ENCODE data around the gene PTGDS. TPM values are rescaled to one million over a fixed set of nuclear protein-coding genes. Genes with fewer than 3 reads are reported as not detected.

Gene PTGDS
- total RNA-seq, 1 experiment from 2014 or later, result not detected

- BruUV-seq (replicated peaks), result no TSS peak
- H3K36me3 Mint-ChIP-seq (ENCODE audit: insufficient read depth, unreplicated experiment), result peaks cover 55% of the 10 kb centered on the region
- no peak overlapping the region for H3K27ac Mint-ChIP-seq (ENCODE audit: unreplicated experiment)
- H3K27me3 Mint-ChIP-seq (ENCODE audit: unreplicated experiment), result no peaks in the 10 kb centered on the region
- intact Hi-C loops (cut with micrococcal nuclease; ENCODE audit: unreplicated experiment), result no loop called here
- peaks cover 8% of the 10 kb centered on the region for H3K4me1 Mint-ChIP-seq (ENCODE audit: low read depth, unreplicated experiment)
- H3K9me3 Mint-ChIP-seq (ENCODE audit: low read depth, unreplicated experiment), result no peaks in the 10 kb centered on the region
- CTCF ChIA-PET, result interaction anchor here (0.8 to 2.3 kb wide), 10 partner anchors 18 to 272 kb away, joined by 3 to 47 read pairs (median 5); partner anchors contain the start of genes FUT7, NPDC1 and PAXX
- no peak overlapping the region for H3K4me3 Mint-ChIP-seq (ENCODE audit: low read depth, unreplicated experiment)
- DNase-seq, result no peak
- TF ChIP-seq, protein P1, sequence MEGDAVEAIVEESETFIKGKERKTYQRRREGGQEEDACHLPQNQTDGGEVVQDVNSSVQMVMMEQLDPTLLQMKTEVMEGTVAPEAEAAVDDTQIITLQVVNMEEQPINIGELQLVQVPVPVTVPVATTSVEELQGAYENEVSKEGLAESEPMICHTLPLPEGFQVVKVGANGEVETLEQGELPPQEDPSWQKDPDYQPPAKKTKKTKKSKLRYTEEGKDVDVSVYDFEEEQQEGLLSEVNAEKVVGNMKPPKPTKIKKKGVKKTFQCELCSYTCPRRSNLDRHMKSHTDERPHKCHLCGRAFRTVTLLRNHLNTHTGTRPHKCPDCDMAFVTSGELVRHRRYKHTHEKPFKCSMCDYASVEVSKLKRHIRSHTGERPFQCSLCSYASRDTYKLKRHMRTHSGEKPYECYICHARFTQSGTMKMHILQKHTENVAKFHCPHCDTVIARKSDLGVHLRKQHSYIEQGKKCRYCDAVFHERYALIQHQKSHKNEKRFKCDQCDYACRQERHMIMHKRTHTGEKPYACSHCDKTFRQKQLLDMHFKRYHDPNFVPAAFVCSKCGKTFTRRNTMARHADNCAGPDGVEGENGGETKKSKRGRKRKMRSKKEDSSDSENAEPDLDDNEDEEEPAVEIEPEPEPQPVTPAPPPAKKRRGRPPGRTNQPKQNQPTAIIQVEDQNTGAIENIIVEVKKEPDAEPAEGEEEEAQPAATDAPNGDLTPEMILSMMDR (IDR thresholded peaks at IDR 0.05; ENCODE audit: unreplicated experiment), result no peak
Observed at GRCh38 chr9:136947028-136947891, 30.0 kb upstream of the PTGDS start.

DNA sequence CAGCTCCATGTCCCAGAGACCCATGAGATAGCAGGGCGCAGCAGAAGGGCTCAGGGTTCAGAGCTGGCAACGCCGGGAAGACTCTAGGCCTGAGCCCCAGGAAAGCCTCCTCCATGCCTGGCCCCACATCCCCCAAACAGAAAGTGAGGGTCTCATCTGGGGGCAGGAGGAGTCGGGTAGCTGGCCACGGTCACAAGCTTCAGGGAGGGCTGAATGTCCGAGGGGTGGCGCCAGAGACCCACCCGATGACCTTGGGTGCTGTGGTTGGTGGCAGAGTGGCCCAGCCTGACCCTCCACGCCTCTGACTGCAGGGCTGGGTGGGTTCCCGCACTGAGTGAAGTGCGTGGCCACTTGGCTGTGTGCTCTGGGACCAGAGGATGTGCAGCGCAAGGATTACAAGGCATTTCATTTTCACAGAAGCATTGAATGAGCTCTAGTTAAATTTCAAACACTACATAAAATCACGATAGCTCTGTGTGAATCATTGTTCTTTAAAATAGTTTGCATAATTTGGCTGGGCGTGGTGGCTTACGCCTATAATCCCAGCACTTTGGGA, 29.3 kb upstream of the PTGDS start:
- intact Hi-C loops (cut with micrococcal nuclease; ENCODE audit: unreplicated experiment), result loop anchor here (2.0 kb wide), 1 partner anchor 87 kb away; no protein-coding TSS in a partner anchor
- H3K36me3 Mint-ChIP-seq (ENCODE audit: insufficient read depth, unreplicated experiment), result peaks cover 47% of the 10 kb centered on the region
- no peaks in the 10 kb centered on the region for H3K9me3 Mint-ChIP-seq (ENCODE audit: low read depth, unreplicated experiment)
- CTCF ChIA-PET, result interaction anchor here (0.6 to 2.3 kb wide), 15 partner anchors 17 to 739 kb away, joined by 3 to 47 read pairs (median 4); partner anchors contain the start of genes AJM1, CLIC3, FUT7 and NPDC1
- peak; percentile 65 for DNase-seq
- BruUV-seq (replicated peaks), result no TSS peak
- H3K4me1 Mint-ChIP-seq (ENCODE audit: low read depth, unreplicated experiment), result peaks cover 8% of the 10 kb centered on the region
- H3K27ac Mint-ChIP-seq (ENCODE audit: unreplicated experiment), result no peak overlapping the region
- TF ChIP-seq, protein P1 (IDR thresholded peaks at IDR 0.05; ENCODE audit: unreplicated experiment), result peak; percentile 59
- H3K27me3 Mint-ChIP-seq (ENCODE audit: unreplicated experiment), result no peaks in the 10 kb centered on the region
- no peak overlapping the region for H3K4me3 Mint-ChIP-seq (ENCODE audit: low read depth, unreplicated experiment)

GRCh38 chr9:136949239-136949816, 28.0 kb upstream of the PTGDS start:
- Mint-ChIP-seq H3K27ac (ENCODE audit: unreplicated experiment) (peak overlapping the region; percentile 81), H3K36me3 (ENCODE audit: insufficient read depth, unreplicated experiment) (peaks cover 35% of the 10 kb centered on the region), H3K4me3 (ENCODE audit: low read depth, unreplicated experiment) (peak overlapping the region; percentile 76), H3K4me1 (ENCODE audit: low read depth, unreplicated experiment) (peaks cover 8% of the 10 kb centered on the region), H3K9me3 (ENCODE audit: low read depth, unreplicated experiment) (no peaks in the 10 kb centered on the region), H3K27me3 (ENCODE audit: unreplicated experiment) (no peaks in the 10 kb centered on the region)
- intact Hi-C loops (cut with micrococcal nuclease; ENCODE audit: unreplicated experiment), result loop anchor here (2.0 kb wide), 1 partner anchor 85 kb away; no protein-coding TSS in a partner anchor
- no TSS peak for BruUV-seq (replicated peaks)
- CTCF ChIA-PET, result interaction anchor here (1.0 to 2.3 kb wide), 3 partner anchors 47 to 86 kb away, joined by 3 to 47 read pairs (median 4); partner anchors contain the start of gene CLIC3
- no peak for DNase-seq
- TF ChIP-seq, protein P1 (IDR thresholded peaks at IDR 0.05; ENCODE audit: unreplicated experiment), result no peak
